Endodermal cell (in vitro differentiated cells): Measurements from ENCODE around the gene HEPN1. TPM values are rescaled to one million over a fixed set of nuclear protein-coding genes. Genes with fewer than 3 reads are reported as not detected.
A peak's percentile ranks its signal among the peaks of the same experiment; 100 is the strongest.

Source experiments
- DNase-seq: peaks from one replicate; pipeline ENCODE4 v3.0.0-alpha.2; 2017
- H3K27ac ChIP-seq: 2 replicates; pipeline ENCODE4 v1.5.1; 2013; ENCODE audit warnings: mild to moderate bottlenecking, low read depth, low read length, moderate library complexity
- H3K27me3 ChIP-seq: 2 replicates; pipeline ENCODE4 v1.6.1; 2013; ENCODE audit warnings: mild to moderate bottlenecking, low read length, moderate library complexity; ENCODE audit not compliant: insufficient read depth, control insufficient read depth, poor library complexity, severe bottlenecking
- H3K36me3 ChIP-seq: 2 replicates; pipeline ENCODE4 v1.7.0; 2013; ENCODE audit warnings: mild to moderate bottlenecking, low read length, moderate library complexity; ENCODE audit not compliant: control insufficient read depth, insufficient read depth
- H3K4me1 ChIP-seq: one replicate; pipeline ENCODE4 v1.7.0; 2013; ENCODE audit warnings: low read length; ENCODE audit not compliant: control insufficient read depth, insufficient read depth
- H3K4me3 ChIP-seq: 2 replicates; pipeline ENCODE4 v1.5.1; 2013; ENCODE audit warnings: mild to moderate bottlenecking, low read length, moderate library complexity
- H3K9ac ChIP-seq: 2 replicates; pipeline ENCODE4 v1.6.1; 2013; ENCODE audit warnings: mild to moderate bottlenecking, low read length, moderate library complexity; ENCODE audit not compliant: poor library complexity, severe bottlenecking; ENCODE audit errors: extremely low read depth
- H3K9me3 ChIP-seq: 2 replicates; pipeline ENCODE4 v1.6.1; 2013; ENCODE audit warnings: mild to moderate bottlenecking, low read length, moderate library complexity; ENCODE audit not compliant: control insufficient read depth
- H3K27ac Mint-ChIP-seq: 2 replicates; pipeline ENCODE4 v1.8.0; 2020; ENCODE audit warnings: mixed read lengths
- H3K27me3 Mint-ChIP-seq: 2 replicates; pipeline ENCODE4 v1.8.0; 2021; ENCODE audit warnings: mild to moderate bottlenecking, mixed read lengths; ENCODE audit not compliant: insufficient read depth
- H3K36me3 Mint-ChIP-seq: 2 replicates; pipeline ENCODE4 v1.8.0; 2020; ENCODE audit warnings: low read depth, mixed read lengths
- H3K4me1 Mint-ChIP-seq: 2 replicates; pipeline ENCODE4 v1.8.0; 2020; ENCODE audit warnings: mixed read lengths
- H3K4me3 Mint-ChIP-seq: 2 replicates; pipeline ENCODE4 v1.8.0; 2020; ENCODE audit warnings: mild to moderate bottlenecking, moderate library complexity, mixed read lengths
- H3K9me3 Mint-ChIP-seq: 2 replicates; pipeline ENCODE4 v1.8.0; 2020; ENCODE audit warnings: mild to moderate bottlenecking, mixed read lengths
- WGBS, 2 experiments: methylation state at CpG; one replicate each; pipeline versions ENCODE4 v1.1.5 to v1.1.7; 2013; ENCODE audit warnings: missing lambda C conversion rate in 2 of 2, mixed read lengths in 1 of 2; ENCODE audit not compliant: insufficient coverage in 1 of 2, insufficient read length in 1 of 2; 5-methylcytosine and 5-hydroxymethylcytosine counted together
- total RNA-seq, 2 donors: library from RNA; stranded (reverse); fragmentation: NEBNext Ultra II Directional in 1 of 2; extraction: Animal tissue kit (Norgen Biotek cat#: 25700) in 1 of 2; gene quantifications; 2 replicates in 1 of 2; 3 replicates in 1 of 2; pipeline ENCODE4 v1.2.1, GENCODE V29; 2021
- TF ChIP-seq, protein P1 (sequence below): fragments of 200-600 bp; sonication (generic); conservative IDR thresholded peaks from 2 replicates; pipeline ENCODE4 v1.5.0; 2021; ENCODE audit warnings: antibody characterized with exemption, mild to moderate bottlenecking

Gene HEPN1
- total RNA-seq, 2 donors from 2014 or later = not detected

GRCh38 chr11:124934862-124935547 lies 16.0 kb downstream of the HEPN1 start:
- no peaks in the 10 kb centered on the region for H3K9me3 Mint-ChIP-seq
- no peak overlapping the region for H3K4me3 Mint-ChIP-seq
- H3K27me3 ChIP-seq = peaks cover 27% of the 10 kb centered on the region
- H3K4me3 ChIP-seq = no peak overlapping the region
- H3K4me1 ChIP-seq = no peaks in the 10 kb centered on the region
- no peak overlapping the region for H3K27ac ChIP-seq
- no peak overlapping the region for H3K9ac ChIP-seq
- no peaks in the 10 kb centered on the region for H3K36me3 Mint-ChIP-seq
- WGBS, 2 experiments = 79 to 86% methylated on average over 2 to 3 of the region's 4 CpGs
- no peaks in the 10 kb centered on the region for H3K36me3 ChIP-seq
- no peak overlapping the region for H3K27ac Mint-ChIP-seq
- no peaks in the 10 kb centered on the region for H3K4me1 Mint-ChIP-seq
- peaks cover 29% of the 10 kb centered on the region for H3K27me3 Mint-ChIP-seq
- TF ChIP-seq, protein P1, sequence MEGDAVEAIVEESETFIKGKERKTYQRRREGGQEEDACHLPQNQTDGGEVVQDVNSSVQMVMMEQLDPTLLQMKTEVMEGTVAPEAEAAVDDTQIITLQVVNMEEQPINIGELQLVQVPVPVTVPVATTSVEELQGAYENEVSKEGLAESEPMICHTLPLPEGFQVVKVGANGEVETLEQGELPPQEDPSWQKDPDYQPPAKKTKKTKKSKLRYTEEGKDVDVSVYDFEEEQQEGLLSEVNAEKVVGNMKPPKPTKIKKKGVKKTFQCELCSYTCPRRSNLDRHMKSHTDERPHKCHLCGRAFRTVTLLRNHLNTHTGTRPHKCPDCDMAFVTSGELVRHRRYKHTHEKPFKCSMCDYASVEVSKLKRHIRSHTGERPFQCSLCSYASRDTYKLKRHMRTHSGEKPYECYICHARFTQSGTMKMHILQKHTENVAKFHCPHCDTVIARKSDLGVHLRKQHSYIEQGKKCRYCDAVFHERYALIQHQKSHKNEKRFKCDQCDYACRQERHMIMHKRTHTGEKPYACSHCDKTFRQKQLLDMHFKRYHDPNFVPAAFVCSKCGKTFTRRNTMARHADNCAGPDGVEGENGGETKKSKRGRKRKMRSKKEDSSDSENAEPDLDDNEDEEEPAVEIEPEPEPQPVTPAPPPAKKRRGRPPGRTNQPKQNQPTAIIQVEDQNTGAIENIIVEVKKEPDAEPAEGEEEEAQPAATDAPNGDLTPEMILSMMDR = peak; percentile 41
- DNase-seq = no peak
- H3K9me3 ChIP-seq = no peaks in the 10 kb centered on the region

DNA sequence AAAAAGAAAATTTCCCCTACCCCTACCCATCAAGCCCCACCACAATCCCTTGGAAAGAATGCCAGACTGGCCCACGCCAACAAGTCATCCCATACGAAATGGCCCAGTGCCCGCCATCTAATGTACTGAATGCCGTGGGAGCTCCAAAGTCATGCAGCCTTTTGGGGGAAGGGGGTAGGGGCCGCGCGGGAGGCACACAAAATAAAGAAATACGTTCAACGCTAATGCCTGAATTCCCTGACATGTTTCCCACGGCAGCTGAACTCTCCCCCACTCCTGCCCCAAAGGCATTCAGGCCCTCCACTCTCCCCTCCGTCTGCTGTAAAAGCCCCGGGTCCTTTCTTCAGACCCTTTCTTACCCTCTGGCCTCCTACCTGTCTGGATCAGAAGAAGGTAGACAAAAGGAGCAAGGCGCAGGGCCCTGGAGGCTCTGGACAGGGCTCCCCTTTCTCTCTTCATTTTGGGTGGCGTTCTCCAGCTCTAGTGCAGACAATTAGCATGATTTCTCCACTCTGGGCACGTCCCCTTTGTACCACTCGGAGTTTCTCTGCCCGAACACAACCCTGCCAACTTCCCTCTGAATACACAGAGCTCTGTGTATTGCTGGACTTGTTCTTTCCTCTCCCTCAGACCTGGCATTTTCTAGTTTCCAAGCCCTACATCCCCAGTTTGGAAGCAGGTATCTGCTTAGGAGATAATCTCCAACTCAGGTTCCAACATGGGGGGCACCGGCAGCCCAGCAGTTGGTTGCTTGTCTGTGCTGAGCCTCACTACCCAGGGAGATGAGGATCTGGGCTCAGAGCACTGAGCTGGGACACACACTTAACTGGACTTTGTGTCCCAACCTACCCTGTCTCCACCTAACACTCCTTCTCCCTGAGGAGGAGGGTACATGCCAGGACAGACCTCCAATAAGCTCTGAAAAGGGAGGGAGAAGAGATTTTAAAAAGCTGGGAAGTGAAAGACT lies 16.8 kb downstream of the HEPN1 start, which contains the start of gene HEPACAM:
Gene HEPACAM (minus strand): TSS at position 500 of the 967 bp plus-strand sequence. CDS start 41 bp downstream, at position 459.
- WGBS, 2 experiments = 89 to 92% methylated on average over 13 to 18 of the region's 18 CpGs
- H3K9me3 ChIP-seq = no peaks in the 10 kb centered on the region

DNA sequence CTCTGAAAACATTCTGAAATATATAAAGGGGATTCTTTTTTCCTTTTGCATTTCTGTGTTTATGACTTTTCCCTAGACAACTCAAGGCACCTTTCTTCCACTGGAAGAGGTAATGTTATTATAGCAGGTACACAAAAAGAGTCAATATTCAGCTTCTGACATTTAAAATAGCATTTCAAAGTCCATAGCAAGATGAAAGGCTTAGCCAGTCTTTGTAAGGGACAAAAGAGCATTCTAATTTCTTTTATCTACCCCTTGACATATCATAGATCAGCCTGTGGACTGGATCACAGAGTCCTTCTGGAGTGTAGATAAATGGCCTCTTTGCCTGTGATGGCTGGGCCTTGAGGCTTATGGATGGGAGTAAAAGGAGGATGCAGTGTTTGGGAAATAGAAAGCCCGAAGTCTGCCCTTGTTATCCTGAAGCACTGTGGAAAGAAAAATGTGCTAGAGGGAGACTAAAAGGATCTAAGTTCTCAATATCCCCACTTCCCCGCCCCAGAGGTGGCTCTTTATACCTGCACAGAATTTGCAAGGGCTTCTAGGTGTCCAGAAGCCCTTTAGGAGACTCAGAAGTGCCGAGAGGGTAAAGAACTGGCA lies 18.4 kb downstream of the HEPN1 start:
- Histone ChIP-seq H3K27me3 (peaks cover 32% of the 10 kb centered on the region), H3K9ac (no peak overlapping the region), H3K9me3 (no peaks in the 10 kb centered on the region), H3K4me1 (no peaks in the 10 kb centered on the region), H3K27ac (no peak overlapping the region), H3K36me3 (no peaks in the 10 kb centered on the region), H3K4me3 (no peak overlapping the region)
- Mint-ChIP-seq H3K4me3 (no peak overlapping the region), H3K9me3 (no peaks in the 10 kb centered on the region), H3K27me3 (peaks cover 37% of the 10 kb centered on the region), H3K27ac (no peak overlapping the region), H3K4me1 (no peaks in the 10 kb centered on the region), H3K36me3 (no peaks in the 10 kb centered on the region)
- TF ChIP-seq, protein P1 = no peak
- no peak for DNase-seq
- WGBS, 2 experiments = 84% methylated on average over 3 of the region's 3 CpGs; no CpG with 5 or more reads in 1 of the 2 experiments

More for the DNA sequence above, 16.8 kb downstream of the HEPN1 start, which contains the start of gene HEPACAM:
- Histone ChIP-seq H3K4me1 (no peaks in the 10 kb centered on the region), H3K27ac (no peak within 1 kb of the TSS), H3K4me3 (no peak within 1 kb of the TSS), H3K36me3 (no peaks in the 10 kb centered on the region), H3K27me3 (peaks cover 32% of the 10 kb centered on the region), H3K9ac (no peak within 1 kb of the TSS)
- H3K27me3 Mint-ChIP-seq = peaks cover 30% of the 10 kb centered on the region
- no peak for DNase-seq
- no peaks in the 10 kb centered on the region for H3K36me3 Mint-ChIP-seq
- H3K4me3 Mint-ChIP-seq = no peak within 1 kb of the TSS
- no peaks in the 10 kb centered on the region for H3K4me1 Mint-ChIP-seq
- no peaks in the 10 kb centered on the region for H3K9me3 Mint-ChIP-seq
- no peak within 1 kb of the TSS for H3K27ac Mint-ChIP-seq
- TF ChIP-seq, protein P1 = peak; percentile 9
